IMR-90 (cell line): ENCODE measurements around the gene CD300LD. TPM values are rescaled to one million over a fixed set of nuclear protein-coding genes. Genes with fewer than 3 reads are reported as not detected.

ENCODE experiments used
- ATAC-seq: fragments of 200-7000 bp; cut with Tn5 transposase; 2 replicates; pipeline ENCODE4 v1.9.1; 2020; ENCODE audit warnings: low read depth, mild to moderate bottlenecking, moderate library complexity
- BruUV-seq: library from RNA; stranded (reverse); fragments of 400-500 nt; replicated peaks from 2 replicates; lab custom pipeline; 2021; lab: Mats Ljungman, UMichigan
- CTCF ChIA-PET: fragments of 300-600 bp; formaldehyde crosslinking; extraction: SDS; loops from one replicate; lab custom pipeline; 2021; ENCODE audit warnings: antibody characterized with exemption; lab: Yijun Ruan, JAX
- POLR2A ChIA-PET: fragments of 300-600 bp; sonication (Branson Sonifier 250); formaldehyde crosslinking; loops from one replicate; lab custom pipeline; 2022; ENCODE audit warnings: antibody characterized with exemption; ENCODE audit not compliant: unreplicated experiment; lab: Charles Lee
- DNase-seq: peaks from one replicate; pipeline ENCODE4 v3.0.0; 2013
- H2AFZ ChIP-seq: replicated peaks from 2 replicates; pipeline ENCODE3; 2013; ENCODE audit warnings: low read length, mild to moderate bottlenecking; ENCODE audit not compliant: poor library complexity
- H2AK5ac ChIP-seq: 2 replicates; pipeline ENCODE4 v1.6.1; 2013; ENCODE audit warnings: low read depth, low read length, inconsistent platforms
- H2AK9ac ChIP-seq: replicated peaks from 2 replicates; pipeline ENCODE3; 2013; ENCODE audit warnings: mild to moderate bottlenecking, low read depth, low read length, moderate library complexity; ENCODE audit not compliant: poor library complexity
- H2BK120ac ChIP-seq: 2 replicates; pipeline ENCODE4 v1.6.1; 2013; ENCODE audit warnings: low read depth, low read length, inconsistent platforms
- H2BK15ac ChIP-seq: 3 replicates; pipeline ENCODE4 v1.6.1; 2013; ENCODE audit warnings: low read depth, low read length, inconsistent platforms
- H2BK20ac ChIP-seq: 2 replicates; pipeline ENCODE4 v1.6.1; 2013; ENCODE audit warnings: low read depth, mild to moderate bottlenecking, inconsistent platforms, low read length, moderate library complexity
- H2BK5ac ChIP-seq: 2 replicates; pipeline ENCODE4 v1.6.1; 2013; ENCODE audit warnings: mild to moderate bottlenecking, low read depth, low read length, inconsistent platforms; ENCODE audit not compliant: poor library complexity, severe bottlenecking
- H3K14ac ChIP-seq: replicated peaks from 2 replicates; pipeline ENCODE4 v1.6.1; 2013; ENCODE audit warnings: low read depth, low read length, inconsistent platforms
- H3K18ac ChIP-seq: 2 replicates; pipeline ENCODE4 v1.6.1; 2013; ENCODE audit warnings: low read depth, low read length, control low read depth
- H3K23ac ChIP-seq: 2 replicates; pipeline ENCODE4 v1.6.1; 2013; ENCODE audit warnings: low read depth, low read length, inconsistent platforms
- H3K27ac ChIP-seq: 2 replicates; pipeline ENCODE4 v1.5.1; 2013; ENCODE audit warnings: mild to moderate bottlenecking, control low read depth, low read length; ENCODE audit not compliant: insufficient read depth
- H3K27me3 ChIP-seq: 2 replicates; pipeline ENCODE4 v1.6.1; 2013; ENCODE audit warnings: low read length; ENCODE audit not compliant: control insufficient read depth, insufficient read depth
- H3K36me3 ChIP-seq: 2 replicates; pipeline ENCODE4 v1.6.1; 2013; ENCODE audit warnings: low read length, mixed read lengths; ENCODE audit not compliant: control insufficient read depth, insufficient read depth
- H3K4ac ChIP-seq: 2 replicates; pipeline ENCODE4 v1.6.1; 2013; ENCODE audit warnings: low read depth, low read length, inconsistent platforms
- H3K4me1 ChIP-seq: 2 replicates; pipeline ENCODE4 v1.6.1; 2013; ENCODE audit warnings: low read length, mixed read lengths; ENCODE audit not compliant: control insufficient read depth, insufficient read depth
- H3K4me2 ChIP-seq: 2 replicates; pipeline ENCODE4 v1.6.1; 2013; ENCODE audit warnings: low read depth, mild to moderate bottlenecking, control low read depth, low read length, moderate library complexity
- H3K4me3 ChIP-seq: 2 replicates; pipeline ENCODE4 v1.5.1; 2013; ENCODE audit warnings: low read depth, mild to moderate bottlenecking, control low read depth, low read length, moderate library complexity; ENCODE audit not compliant: insufficient read depth
- H3K56ac ChIP-seq: 2 replicates; pipeline ENCODE4 v1.6.1; 2013; ENCODE audit warnings: low read length, inconsistent platforms; ENCODE audit not compliant: insufficient read depth; ENCODE audit errors: extremely low read depth
- H3K79me1 ChIP-seq, 2 experiments: 2 replicates each; pipeline ENCODE4 v1.6.1; 2013; ENCODE audit warnings: low read length in 2 of 2, inconsistent platforms in 1 of 2, low read depth in 1 of 2
- H3K9ac ChIP-seq: 2 replicates; pipeline ENCODE4 v1.6.1; 2013; ENCODE audit warnings: low read depth, low read length, control low read depth
- H3K9me1 ChIP-seq: 2 replicates; pipeline ENCODE4 v1.6.1; 2013; ENCODE audit warnings: low read length, inconsistent platforms; ENCODE audit not compliant: insufficient read depth
- H3K9me3 ChIP-seq: 2 replicates; pipeline ENCODE4 v1.6.1; 2013; ENCODE audit warnings: low read length; ENCODE audit not compliant: control insufficient read depth, insufficient read depth
- H4K20me1 ChIP-seq: 2 replicates; pipeline ENCODE4 v1.6.1; 2013; ENCODE audit warnings: low read length, inconsistent platforms; ENCODE audit not compliant: insufficient read depth
- H4K5ac ChIP-seq: 2 replicates; pipeline ENCODE4 v1.6.1; 2013; ENCODE audit warnings: mild to moderate bottlenecking, low read depth, low read length, control low read depth
- H4K8ac ChIP-seq, 2 experiments: 2 replicates each; pipeline ENCODE4 v1.6.1; 2013; ENCODE audit warnings: low read depth in 2 of 2, low read length in 2 of 2, control low read depth in 1 of 2, inconsistent platforms in 1 of 2
- H4K91ac ChIP-seq: 2 replicates; pipeline ENCODE4 v1.6.1; 2013; ENCODE audit warnings: low read depth, low read length, inconsistent platforms; ENCODE audit not compliant: insufficient read depth
- CEBPB ChIP-seq: IDR thresholded peaks from 2 replicates; pipeline ENCODE4 v1.6.1; 2012; ENCODE audit warnings: low read depth, low read length, improper control_type of control experiment
- CHD1 ChIP-seq: IDR thresholded peaks from 2 replicates; pipeline ENCODE4 v1.6.1; 2012; ENCODE audit warnings: low read depth, low read length, improper control_type of control experiment
- FOS ChIP-seq: fragments of 150-350 bp; IDR thresholded peaks from 2 replicates; pipeline ENCODE4 v1.6.1; 2016; ENCODE audit warnings: low read depth, low read length
- MAZ ChIP-seq: IDR thresholded peaks from 2 replicates; pipeline ENCODE4 v1.6.1; 2012; ENCODE audit warnings: low read depth, mild to moderate bottlenecking, low read length, improper control_type of control experiment, moderate library complexity, borderline replicate concordance
- NFE2L2 ChIP-seq: fragments of 150-350 bp; IDR thresholded peaks from 2 replicates; pipeline ENCODE4 v1.6.1; 2016; ENCODE audit warnings: low read depth, mild to moderate bottlenecking, low read length
- RAD21 ChIP-seq: IDR thresholded peaks from 2 replicates; pipeline ENCODE4 v1.6.1; 2012; ENCODE audit warnings: low read length, improper control_type of control experiment
- RCOR1 ChIP-seq: IDR thresholded peaks from 2 replicates; pipeline ENCODE4 v1.6.1; 2012; ENCODE audit warnings: mild to moderate bottlenecking, low read length, improper control_type of control experiment; ENCODE audit not compliant: insufficient replicate concordance
- RFX5 ChIP-seq: IDR thresholded peaks from 2 replicates; pipeline ENCODE4 v1.8.0; 2012; ENCODE audit warnings: low read depth, mild to moderate bottlenecking, low read length, moderate library complexity
- SMC3 ChIP-seq: fragments of 150-350 bp; IDR thresholded peaks from 2 replicates; pipeline ENCODE4 v1.6.1; 2016; ENCODE audit warnings: low read depth, mild to moderate bottlenecking, antibody characterized with exemption, low read length, moderate library complexity
- WGBS, 2 experiments: methylation state at CpG; one replicate each; pipeline versions ENCODE4 v1.1.5 to v1.1.7; 2013; ENCODE audit warnings: missing lambda C conversion rate in 2 of 2; ENCODE audit not compliant: insufficient read length in 1 of 2; ENCODE audit errors: extremely low coverage in 2 of 2; 5-methylcytosine and 5-hydroxymethylcytosine counted together
- dilution Hi-C: fragments of 300-500 bp; cut with HindIII; formaldehyde crosslinking; loops from one replicate; pipeline ENCODE4 v1.14.3; 2018; ENCODE audit warnings: low sequenced_read_pairs; ENCODE audit not compliant: unreplicated experiment
- in situ Hi-C: fragments of 300-500 bp; cut with MboI; formaldehyde crosslinking; loops from 3 replicates; pipeline ENCODE4 v1.14.3; 2019; ENCODE audit warnings: low sequenced_read_pairs, inconsistent platforms, mixed read lengths
- intact Hi-C: fragments of 100-400 bp; cut with micrococcal nuclease; formaldehyde crosslinking; loops from 2 replicates; pipeline ENCODE4 v1.10.0; 2022
- polyA plus RNA-seq, 3 experiments: library from polyadenylated mRNA; depleted of rRNA; stranded (reverse); fragments of >200 nt; gene quantifications; 2 replicates each; pipeline ENCODE4 v1.2.3, GENCODE V29; 2012; ENCODE audit warnings: low replicate concordance in 1 of 3
- total RNA-seq: library from RNA; depleted of rRNA; stranded (reverse); fragments of >200 nt; gene quantifications from 2 replicates; pipeline ENCODE4 v1.2.3, GENCODE V29; 2012

The CD300LD gene
- total and polyA plus RNA-seq, 2 of the 4 experiments (the other 2 are of a cell fraction): not detected

GRCh38 chr17:74547264-74547663 lies 44.8 kb downstream of the CD300LD start:
- no peak overlapping the region for H2BK5ac ChIP-seq
- no peak overlapping the region for H3K27ac ChIP-seq
- intact Hi-C loops (no loop called here), dilution Hi-C loops (no loop called here), in situ Hi-C loops (no loop called here)
- no peaks in the 10 kb centered on the region for H3K27me3 ChIP-seq
- no peak overlapping the region for H3K9ac ChIP-seq
- no peak overlapping the region for H3K56ac ChIP-seq
- WGBS, 2 experiments: 20% methylated on average over 1 of the region's 7 CpGs; no CpG with 5 or more reads in 1 of the 2 experiments
- H3K9me1 ChIP-seq: no peaks in the 10 kb centered on the region
- H3K4me1 ChIP-seq: no peaks in the 10 kb centered on the region
- no peak for ATAC-seq
- no peak for DNase-seq
- H3K79me1 ChIP-seq: no peaks in the 10 kb centered on the region
- no peak overlapping the region for H2AK9ac ChIP-seq
- H3K23ac ChIP-seq: no peak overlapping the region
- no peak overlapping the region for H3K4me2 ChIP-seq
- POLR2A ChIA-PET: no interaction called here
- no peak overlapping the region for H3K4me3 ChIP-seq
- no peak overlapping the region for H2AK5ac ChIP-seq
- no peak overlapping the region for H2BK15ac ChIP-seq
- no TSS peak for BruUV-seq
- H2BK120ac ChIP-seq: no peak overlapping the region
- H4K5ac ChIP-seq: no peak overlapping the region
- H3K36me3 ChIP-seq: no peaks in the 10 kb centered on the region
- TF ChIP-seq CHD1 (no peak), RFX5 (no peak), SMC3 (no peak), RAD21 (no peak), NFE2L2 (no peak), MAZ (no peak), CEBPB (no peak), RCOR1 (no peak), FOS (no peak)
- H4K20me1 ChIP-seq: no peaks in the 10 kb centered on the region
- peaks cover 42% of the 10 kb centered on the region for H3K9me3 ChIP-seq
- no peak overlapping the region for H2BK20ac ChIP-seq
- no peak overlapping the region for H3K18ac ChIP-seq
- no peak overlapping the region for H4K8ac ChIP-seq
- no peak overlapping the region for H4K91ac ChIP-seq
- CTCF ChIA-PET: no interaction called here
- H3K4ac ChIP-seq: no peak overlapping the region
- H2AFZ ChIP-seq: no peak overlapping the region
- no peak overlapping the region for H3K14ac ChIP-seq
